Activated naive CD4-positive, alpha-beta T cell treated with anti-CD3 and anti-CD28 coated beads, Interleukin-2, amount 50 U/mL, for 72 hours (primary cell): ENCODE measurements around the gene TMEM212. TPM values are rescaled to one million over a fixed set of nuclear protein-coding genes. Genes with fewer than 3 reads are reported as not detected.

ENCODE experiments used
- ATAC-seq, 2 donors: fragments of 150-1000 bp; cut with Tn5 transposase; 2 replicates each; pipeline ENCODE4 v1.10.0; 2021; ENCODE audit warnings: mild to moderate bottlenecking in 2 of 2, moderate library complexity in 2 of 2
- DNase-seq, 2 donors: peaks; one replicate each; pipeline ENCODE4 v3.0.0; 2021 to 2022; ENCODE audit warnings: low spot score in 2 of 2
- H3K27ac Mint-ChIP-seq, 2 donors: one replicate each; pipeline ENCODE4 v1.8.0; 2022; ENCODE audit warnings: mild to moderate bottlenecking in 2 of 2, mixed read lengths in 2 of 2
- H3K36me3 Mint-ChIP-seq, 2 donors: one replicate each; pipeline ENCODE4 v1.8.0; 2022; ENCODE audit warnings: mixed read lengths in 2 of 2
- H3K9me3 Mint-ChIP-seq, 2 donors: one replicate each; pipeline ENCODE4 v1.8.0; 2022; ENCODE audit warnings: mixed read lengths in 2 of 2
- total RNA-seq, 2 donors: library from RNA; stranded (reverse); gene quantifications; one replicate each; pipeline ENCODE4 v1.2.3, GENCODE V29; 2022

The TMEM212 gene
- total RNA-seq, 2 donors from 2014 or later = not detected

DNA sequence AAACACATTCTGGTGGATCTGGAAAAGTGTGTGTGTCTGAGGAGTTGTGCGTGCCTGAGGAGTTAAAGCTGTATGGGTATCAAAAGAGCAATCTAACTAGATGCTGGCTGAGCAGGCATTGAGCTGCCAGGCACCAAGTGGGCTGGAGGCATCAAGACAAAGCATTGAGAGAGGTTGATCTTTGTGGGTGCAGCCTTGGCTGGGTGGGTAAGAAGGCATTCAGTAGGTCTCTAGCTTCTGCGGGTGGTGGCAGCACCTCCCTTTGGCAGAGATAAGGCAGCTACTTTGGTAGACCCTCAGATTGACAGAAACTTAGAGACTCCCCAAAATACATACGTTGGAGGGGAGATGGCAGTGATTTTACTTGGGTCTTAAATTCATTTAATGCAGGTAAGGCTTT, 15.8 kb upstream of the TMEM212 start:
- no peaks in the 10 kb centered on the region for H3K9me3 Mint-ChIP-seq
- ATAC-seq = no peak
- no peaks in the 10 kb centered on the region for H3K36me3 Mint-ChIP-seq
- DNase-seq = no peak
- no peak overlapping the region for H3K27ac Mint-ChIP-seq

DNA sequence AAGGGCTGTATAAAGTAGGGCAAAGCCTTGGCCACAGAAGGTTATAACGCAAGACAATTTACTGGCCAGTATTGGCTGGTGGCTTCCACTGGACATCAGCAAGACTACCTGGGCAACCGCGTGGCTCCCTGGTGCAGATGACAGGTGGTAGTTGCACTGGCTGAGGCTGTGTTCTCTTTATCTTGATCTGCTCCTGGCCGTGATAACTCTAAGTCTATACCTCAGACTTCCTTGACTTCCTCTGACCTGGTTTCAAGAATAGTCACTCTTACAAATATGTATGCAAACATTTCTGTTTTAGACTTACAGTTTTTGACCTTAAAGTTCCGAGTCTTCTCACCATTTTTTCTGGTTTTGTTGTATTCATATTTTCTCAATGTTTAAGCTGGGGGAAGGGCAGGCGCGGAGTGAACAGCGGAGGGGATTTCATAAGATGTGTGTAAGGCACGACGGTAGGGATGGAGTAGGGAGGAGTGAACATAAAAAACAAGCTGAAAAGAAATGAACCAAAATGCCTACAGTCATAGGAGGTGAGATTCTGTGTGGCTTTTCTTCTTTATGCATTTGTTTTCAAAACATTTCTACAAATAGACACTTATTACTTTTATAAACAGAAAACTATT, 15.2 kb upstream of the TMEM212 start:
- no peak overlapping the region for H3K27ac Mint-ChIP-seq
- no peaks in the 10 kb centered on the region for H3K9me3 Mint-ChIP-seq
- ATAC-seq (no peak), DNase-seq (no peak)
- no peaks in the 10 kb centered on the region for H3K36me3 Mint-ChIP-seq

DNA sequence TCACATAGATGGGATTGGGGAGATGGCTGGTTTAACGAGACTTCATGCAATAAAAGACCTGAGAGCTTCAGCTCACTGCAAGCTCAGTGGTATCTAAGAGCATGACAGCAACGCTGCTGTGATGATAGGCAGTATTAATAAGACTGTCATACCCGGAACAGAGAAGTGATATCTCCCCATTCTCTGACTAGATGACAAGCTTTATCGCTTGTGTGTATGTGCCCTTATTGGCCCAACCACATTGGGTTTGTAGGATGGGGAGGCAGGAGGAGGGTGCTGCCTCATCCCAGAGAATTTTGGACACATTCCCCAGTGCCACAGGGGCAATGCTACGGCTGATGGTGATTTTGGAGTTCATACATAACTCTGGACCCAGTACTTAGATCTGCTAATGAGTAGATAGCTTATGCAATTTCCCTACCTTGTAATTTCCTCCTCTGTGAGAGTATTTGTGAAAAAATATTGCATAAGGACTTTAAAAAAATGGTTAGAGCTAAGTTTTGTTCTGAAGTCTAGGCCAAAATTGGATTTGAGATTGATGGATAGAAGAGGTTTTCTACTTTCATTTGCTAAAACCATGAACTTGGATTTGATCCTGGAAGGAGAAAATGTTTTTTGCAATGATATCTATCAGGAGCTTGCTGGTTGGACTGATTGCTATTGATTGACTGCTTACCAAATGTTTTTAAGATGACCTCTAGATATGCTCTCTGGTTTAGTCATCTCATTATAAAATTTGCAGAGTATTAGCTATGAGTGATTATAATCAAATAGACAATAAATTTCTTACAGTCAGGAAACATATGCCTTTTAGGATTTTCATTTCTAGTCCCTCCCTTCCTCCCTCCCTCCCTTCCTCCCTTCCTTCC, 14.0 kb upstream of the TMEM212 start:
- H3K9me3 Mint-ChIP-seq = no peaks in the 10 kb centered on the region
- no peaks in the 10 kb centered on the region for H3K36me3 Mint-ChIP-seq
- ATAC-seq (no peak), DNase-seq (no peak)
- H3K27ac Mint-ChIP-seq = no peak overlapping the region

DNA sequence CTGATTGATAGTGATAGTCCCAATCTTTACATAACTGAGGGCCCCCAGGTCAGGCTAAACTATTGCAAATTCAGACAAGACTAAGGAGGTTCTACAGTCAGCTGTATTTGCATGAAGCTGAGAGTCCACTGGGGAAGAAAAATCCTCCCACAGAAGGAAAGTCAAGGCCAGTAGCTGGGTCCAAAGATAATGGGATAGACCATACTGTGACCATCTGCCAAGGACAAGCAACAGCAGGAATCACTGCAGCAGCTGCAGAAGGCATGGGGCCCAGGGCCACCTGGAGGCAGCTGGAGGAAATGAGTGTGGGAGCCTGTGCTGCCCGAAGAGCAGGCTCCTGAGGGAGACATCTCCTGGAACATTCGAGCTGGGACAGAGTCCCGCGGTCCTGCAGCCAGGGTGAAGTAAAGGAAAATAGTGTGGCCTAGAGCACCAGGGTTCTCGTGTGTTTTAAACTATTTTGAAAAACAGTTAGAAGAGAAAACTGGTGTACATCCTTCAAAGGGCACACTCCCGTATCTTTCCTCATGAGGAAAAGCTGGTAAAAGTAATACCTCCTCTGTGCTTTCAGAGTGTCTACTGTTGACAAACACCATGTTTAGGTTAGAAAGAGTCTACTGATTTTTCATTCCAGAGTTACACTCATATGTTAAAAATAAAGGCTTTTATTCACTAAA, 13.2 kb upstream of the TMEM212 start:
- no peaks in the 10 kb centered on the region for H3K9me3 Mint-ChIP-seq
- DNase-seq = no peak
- peak in 1 of 2 donors; percentile 55 for ATAC-seq
- no peak overlapping the region for H3K27ac Mint-ChIP-seq
- H3K36me3 Mint-ChIP-seq = no peaks in the 10 kb centered on the region

DNA sequence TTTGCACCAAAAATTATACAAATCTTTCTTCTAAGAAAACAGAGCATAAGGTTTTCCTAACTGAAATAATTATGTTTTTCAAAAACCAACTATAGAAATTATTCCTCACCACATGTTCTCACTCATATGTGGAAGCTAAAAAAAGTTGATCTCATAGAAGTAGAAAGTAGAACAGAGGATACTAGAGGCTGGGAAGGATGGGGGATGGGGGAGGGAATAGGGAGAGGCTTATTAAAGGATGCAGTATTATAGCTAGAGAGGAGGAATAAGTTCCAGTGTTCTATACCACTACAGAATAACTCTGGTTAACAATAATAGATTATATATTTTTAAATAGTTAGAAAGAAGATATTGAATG, 12.7 kb upstream of the TMEM212 start:
- DNase-seq (no peak), ATAC-seq (no peak)
- no peaks in the 10 kb centered on the region for H3K36me3 Mint-ChIP-seq
- no peaks in the 10 kb centered on the region for H3K9me3 Mint-ChIP-seq
- no peak overlapping the region for H3K27ac Mint-ChIP-seq

DNA sequence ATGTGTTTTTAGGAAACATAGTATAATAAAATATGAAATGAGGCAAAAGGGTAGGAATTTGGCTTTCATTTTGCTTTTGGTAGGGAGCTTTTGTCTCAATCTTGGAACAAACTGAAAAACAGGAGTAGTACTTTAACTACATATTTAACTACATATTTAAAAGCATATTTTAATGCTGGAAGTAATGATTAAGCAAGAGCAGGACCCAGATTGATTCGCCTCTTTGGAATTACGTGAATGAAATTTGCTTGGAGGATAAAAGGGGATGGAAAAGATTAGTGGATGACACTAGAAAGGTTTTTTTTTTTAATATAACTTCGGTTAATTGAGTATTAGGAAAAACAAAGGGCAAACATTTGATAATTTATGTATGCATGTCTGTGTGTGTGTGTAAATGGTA, 11.2 kb upstream of the TMEM212 start:
- ATAC-seq = no peak
- no peaks in the 10 kb centered on the region for H3K36me3 Mint-ChIP-seq
- no peak for DNase-seq
- no peaks in the 10 kb centered on the region for H3K9me3 Mint-ChIP-seq
- H3K27ac Mint-ChIP-seq = no peak overlapping the region

DNA sequence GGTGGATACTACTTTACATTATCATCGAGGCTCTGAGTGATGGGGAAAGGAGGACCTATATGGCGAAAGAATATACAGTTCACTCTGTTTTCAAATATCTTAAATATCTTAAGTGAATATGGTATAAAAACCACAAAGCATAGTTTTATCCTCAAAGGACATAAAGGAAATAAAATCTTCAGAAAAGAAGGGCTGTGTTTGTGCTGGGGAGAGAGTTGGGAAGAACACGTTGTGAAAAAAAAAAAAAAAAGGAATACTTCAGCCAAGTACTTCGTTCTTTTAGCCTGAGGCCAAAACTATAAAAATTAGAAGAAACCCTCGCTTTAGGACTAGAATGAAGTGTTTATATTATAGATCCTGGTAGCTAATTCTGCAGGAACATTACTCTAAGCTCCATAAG, 10.2 kb upstream of the TMEM212 start:
- DNase-seq (no peak), ATAC-seq (no peak)
- Mint-ChIP-seq H3K36me3 (no peaks in the 10 kb centered on the region), H3K9me3 (no peaks in the 10 kb centered on the region), H3K27ac (no peak overlapping the region)

DNA sequence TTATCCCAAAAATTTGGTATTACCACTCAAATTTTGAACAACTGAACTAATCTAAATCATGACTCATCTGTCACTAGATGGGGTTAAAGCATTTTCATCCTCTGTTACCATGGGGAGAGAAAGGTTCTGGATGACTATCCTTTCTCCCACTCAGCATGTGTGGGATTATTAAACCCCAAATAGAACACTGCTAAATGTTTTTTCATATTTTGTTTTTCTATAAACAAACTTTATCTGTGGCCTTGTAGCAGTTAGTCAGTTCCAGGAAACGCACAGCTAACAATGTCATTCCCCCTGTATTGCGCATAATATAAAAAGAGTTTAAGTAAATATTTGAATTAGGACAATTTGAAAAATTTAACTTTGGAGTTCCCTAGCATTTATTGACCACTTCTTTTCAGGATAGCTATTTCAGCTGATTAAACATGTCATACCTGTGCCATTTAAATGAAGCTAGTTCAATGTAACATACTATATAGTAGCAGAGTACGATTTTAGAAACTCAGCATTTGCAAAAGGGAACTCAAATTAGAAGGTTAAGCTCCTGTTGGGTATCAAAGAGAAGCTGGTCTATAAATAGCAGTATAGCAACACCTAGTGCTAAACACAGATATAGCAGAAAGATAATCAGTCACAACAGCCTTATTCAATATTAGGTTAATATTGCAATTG, 9.2 kb upstream of the TMEM212 start:
- Mint-ChIP-seq H3K36me3 (no peaks in the 10 kb centered on the region), H3K27ac (no peak overlapping the region), H3K9me3 (no peaks in the 10 kb centered on the region)
- DNase-seq (no peak), ATAC-seq (peak in 1 of 2 donors; percentile 54)

DNA sequence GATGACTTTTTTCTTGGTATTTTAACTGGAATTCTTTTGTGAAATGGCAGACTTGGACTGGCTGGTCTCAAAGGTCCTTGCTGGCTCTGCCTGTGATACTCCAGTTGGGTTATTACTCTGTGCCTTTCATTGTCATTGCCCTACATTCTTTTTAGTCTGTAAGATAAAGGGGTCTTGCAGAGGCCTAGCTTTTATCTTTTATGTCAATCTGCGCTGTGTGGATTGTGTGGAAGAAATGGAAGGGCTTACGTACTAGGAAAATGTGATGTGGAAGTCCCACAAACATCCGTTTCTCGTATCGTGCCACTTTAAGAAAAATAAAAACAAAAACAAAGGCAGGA, 8.7 kb upstream of the TMEM212 start:
- H3K9me3 Mint-ChIP-seq = no peaks in the 10 kb centered on the region
- DNase-seq (no peak), ATAC-seq (no peak)
- no peak overlapping the region for H3K27ac Mint-ChIP-seq
- H3K36me3 Mint-ChIP-seq = no peaks in the 10 kb centered on the region

DNA sequence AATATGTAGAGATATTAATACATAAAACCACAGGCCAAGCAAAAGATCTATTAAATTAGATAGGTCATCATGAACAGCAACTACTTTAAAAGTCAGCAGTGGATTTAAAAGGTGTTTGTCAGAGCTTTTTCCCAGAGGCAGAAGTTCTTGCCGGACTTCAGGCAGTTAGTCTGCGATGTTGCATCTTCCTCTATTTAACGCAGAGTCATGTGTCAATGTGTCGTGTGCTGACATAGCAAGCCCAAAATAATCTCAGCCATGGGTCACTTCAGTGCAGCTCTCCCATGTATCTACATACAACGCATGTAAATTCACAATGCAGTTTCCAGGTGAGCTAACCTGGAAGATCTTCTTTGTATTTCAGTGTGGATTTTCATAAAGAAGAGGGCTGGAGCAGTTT, 8.0 kb upstream of the TMEM212 start:
- DNase-seq (no peak), ATAC-seq (no peak)
- Mint-ChIP-seq H3K36me3 (no peaks in the 10 kb centered on the region), H3K27ac (no peak overlapping the region), H3K9me3 (no peaks in the 10 kb centered on the region)

DNA sequence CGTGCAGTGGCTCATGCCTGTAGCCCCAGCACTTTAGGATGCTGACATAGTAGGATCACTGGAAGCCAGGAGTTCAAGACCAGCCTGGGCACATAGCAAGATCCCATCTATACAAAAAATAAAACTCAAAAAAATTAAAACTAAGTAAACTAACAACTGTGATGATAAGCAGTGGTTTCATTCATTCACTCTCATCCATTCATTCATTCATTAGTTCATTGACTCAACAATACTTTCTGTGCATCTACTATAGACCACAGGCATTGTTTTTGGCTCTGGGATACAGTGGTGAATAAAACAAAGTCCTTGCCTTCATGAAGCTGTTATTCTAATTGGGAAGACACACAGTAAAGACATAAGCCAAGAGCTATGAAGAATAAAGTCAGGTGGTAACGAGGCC, 7.5 kb upstream of the TMEM212 start:
- DNase-seq (no peak), ATAC-seq (no peak)
- Mint-ChIP-seq H3K9me3 (no peaks in the 10 kb centered on the region), H3K27ac (no peak overlapping the region), H3K36me3 (no peaks in the 10 kb centered on the region)

DNA sequence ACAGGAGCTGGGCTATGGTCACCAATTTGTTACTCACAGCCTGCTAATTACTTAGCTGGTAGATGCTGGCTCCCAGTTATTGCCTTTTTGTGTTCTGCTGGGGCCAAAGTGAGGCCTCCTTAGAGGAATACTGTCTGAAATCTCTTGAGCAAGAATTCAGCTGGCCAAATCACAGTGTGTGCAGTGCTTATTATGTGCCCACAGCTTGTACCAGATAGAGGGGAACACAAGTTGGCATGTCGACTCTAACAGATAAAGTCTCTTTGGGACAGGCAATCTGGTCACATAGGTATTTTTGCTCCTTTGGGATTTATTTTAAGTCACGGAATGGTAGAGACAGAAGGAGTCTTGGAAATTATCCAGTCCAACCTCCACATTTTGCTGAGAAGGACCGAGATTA, 6.3 kb upstream of the TMEM212 start:
- Mint-ChIP-seq H3K36me3 (no peaks in the 10 kb centered on the region), H3K27ac (no peak overlapping the region), H3K9me3 (no peaks in the 10 kb centered on the region)
- DNase-seq (no peak), ATAC-seq (no peak)

DNA sequence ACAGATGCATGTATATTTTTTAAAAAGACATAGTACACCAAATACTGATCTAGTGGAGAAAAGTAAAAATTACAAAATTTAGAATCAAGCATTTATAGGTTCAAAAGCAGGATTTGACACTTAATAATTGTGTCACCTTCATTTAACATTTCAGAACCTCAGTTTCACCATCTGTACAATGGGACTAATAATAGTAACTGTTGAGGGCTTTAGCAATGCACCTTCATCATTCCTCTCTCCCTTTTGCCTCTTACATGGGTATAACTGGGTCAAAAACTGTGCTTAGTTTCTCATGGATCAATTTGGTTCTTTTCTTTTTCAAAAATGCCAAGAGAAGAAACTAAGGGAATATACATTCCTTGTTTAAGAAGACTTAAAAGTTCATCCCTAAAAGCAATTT, 5.5 kb upstream of the TMEM212 start:
- no peak for DNase-seq
- H3K9me3 Mint-ChIP-seq = no peaks in the 10 kb centered on the region
- no peaks in the 10 kb centered on the region for H3K36me3 Mint-ChIP-seq
- ATAC-seq = no peak
- H3K27ac Mint-ChIP-seq = no peak overlapping the region

DNA sequence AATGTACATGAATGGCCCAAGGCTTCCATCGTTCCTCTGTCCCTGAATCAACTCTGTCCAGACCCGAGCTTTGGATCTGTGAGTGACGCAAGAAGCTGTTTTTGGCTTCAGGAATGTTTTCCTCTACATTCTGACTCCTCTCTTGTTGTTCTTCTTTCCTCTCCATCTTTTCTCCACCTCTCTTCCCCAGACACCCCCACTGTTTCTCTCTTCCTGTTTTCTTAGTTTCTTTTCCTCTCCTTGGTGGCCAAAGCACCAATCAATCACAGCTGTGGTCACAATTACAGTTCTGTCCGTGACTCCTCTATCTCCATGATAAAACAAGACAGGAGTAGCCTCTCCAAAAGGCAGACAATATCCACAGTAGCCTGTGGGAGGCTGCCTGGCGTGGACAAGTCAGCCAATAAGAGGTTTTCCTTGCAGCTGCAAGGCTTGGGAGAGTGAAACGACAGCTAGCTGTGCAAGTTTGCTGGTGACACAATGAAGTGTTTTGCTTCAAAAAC, 4.9 kb upstream of the TMEM212 start:
- H3K27ac Mint-ChIP-seq = no peak overlapping the region
- no peaks in the 10 kb centered on the region for H3K9me3 Mint-ChIP-seq
- H3K36me3 Mint-ChIP-seq = no peaks in the 10 kb centered on the region
- ATAC-seq (no peak), DNase-seq (no peak)

DNA sequence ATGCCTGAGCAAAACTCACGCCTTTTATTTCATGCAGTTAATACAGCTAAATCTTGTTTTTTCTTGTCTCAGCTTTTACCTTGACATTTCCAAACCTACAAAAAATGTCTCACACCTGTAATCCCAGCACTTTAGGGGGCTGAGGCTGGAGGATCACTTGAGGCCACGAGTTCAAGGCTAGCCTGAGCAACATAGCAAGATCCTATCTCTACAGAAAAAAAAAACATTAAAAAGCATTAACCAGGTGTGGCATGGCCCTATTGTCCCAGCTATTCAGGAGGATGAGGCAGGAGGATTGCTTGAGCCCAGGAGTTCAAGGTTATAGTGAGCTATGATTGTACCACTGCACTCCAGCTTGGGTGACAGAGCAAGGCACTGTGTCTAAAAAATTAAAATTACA, 3.9 kb upstream of the TMEM212 start:
- DNase-seq = no peak
- H3K9me3 Mint-ChIP-seq = no peaks in the 10 kb centered on the region
- no peaks in the 10 kb centered on the region for H3K36me3 Mint-ChIP-seq

DNA sequence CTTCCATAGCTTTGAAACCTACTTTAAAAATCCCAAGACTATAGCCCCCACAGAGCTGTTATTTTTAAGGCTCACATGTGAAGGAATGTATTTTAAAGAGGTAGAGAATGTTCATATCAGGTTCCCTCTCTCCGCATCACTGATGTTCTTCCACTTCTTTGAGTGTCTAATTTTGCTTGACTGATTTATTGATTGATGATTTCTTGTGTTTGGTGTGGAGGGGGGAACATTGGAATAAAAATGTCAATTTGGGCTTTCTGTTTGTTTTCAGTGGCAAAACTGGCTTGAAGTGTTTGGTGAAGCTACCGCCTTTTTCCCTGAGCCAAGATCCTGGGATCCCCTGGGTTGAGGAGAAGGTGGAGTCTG, 2.7 kb upstream of the TMEM212 start:
- H3K36me3 Mint-ChIP-seq = no peaks in the 10 kb centered on the region
- ATAC-seq (no peak), DNase-seq (no peak)
- H3K9me3 Mint-ChIP-seq = no peaks in the 10 kb centered on the region
- peak overlapping the region in 1 of 2 donors; percentile 7 for H3K27ac Mint-ChIP-seq

More for the DNA sequence above, 3.9 kb upstream of the TMEM212 start:
- no peak for ATAC-seq
- no peak overlapping the region for H3K27ac Mint-ChIP-seq
